ENCODE results near the gene NEK3.
"Not testable (repeated sequence)": the region's sequence is repeated elsewhere in the genome, so short reads cannot be mapped to it uniquely, and the experiment has no call there.

Gene NEK3

DNA sequence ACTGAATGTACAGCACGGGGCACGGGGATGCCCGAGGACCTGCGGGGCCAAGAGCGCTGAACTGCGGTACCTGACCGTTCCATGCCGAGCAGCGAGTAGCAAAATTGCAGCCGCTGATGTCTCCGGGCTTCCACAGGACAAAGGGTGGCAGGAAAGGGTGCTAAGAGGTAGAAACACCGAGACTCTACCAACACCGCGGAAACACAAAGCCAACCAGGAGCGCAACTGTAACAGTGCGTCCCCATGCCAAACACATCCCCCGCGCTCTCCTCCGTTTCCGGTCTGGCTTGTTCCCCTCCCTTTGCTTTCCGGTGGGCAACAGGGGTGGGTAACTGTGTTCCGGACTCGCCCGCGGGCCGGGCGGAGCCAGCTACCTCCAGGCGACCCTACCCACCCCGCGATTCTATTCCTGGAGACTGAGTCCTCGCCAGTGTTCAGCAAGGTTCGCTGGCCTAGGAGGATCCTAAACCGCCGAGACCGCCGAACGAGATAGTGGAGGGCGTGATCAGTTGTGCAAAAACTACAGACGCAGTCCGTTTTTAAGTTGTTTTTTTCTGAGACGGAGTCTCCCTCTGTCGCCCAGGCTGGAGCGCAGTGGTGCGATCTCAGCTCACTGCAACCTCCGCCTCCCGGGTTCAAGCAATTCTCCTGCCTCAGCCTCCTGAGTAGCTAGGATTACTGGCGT is 34.9 kb upstream of the NEK3 start:
- TF ChIP-seq, protein P1, sequence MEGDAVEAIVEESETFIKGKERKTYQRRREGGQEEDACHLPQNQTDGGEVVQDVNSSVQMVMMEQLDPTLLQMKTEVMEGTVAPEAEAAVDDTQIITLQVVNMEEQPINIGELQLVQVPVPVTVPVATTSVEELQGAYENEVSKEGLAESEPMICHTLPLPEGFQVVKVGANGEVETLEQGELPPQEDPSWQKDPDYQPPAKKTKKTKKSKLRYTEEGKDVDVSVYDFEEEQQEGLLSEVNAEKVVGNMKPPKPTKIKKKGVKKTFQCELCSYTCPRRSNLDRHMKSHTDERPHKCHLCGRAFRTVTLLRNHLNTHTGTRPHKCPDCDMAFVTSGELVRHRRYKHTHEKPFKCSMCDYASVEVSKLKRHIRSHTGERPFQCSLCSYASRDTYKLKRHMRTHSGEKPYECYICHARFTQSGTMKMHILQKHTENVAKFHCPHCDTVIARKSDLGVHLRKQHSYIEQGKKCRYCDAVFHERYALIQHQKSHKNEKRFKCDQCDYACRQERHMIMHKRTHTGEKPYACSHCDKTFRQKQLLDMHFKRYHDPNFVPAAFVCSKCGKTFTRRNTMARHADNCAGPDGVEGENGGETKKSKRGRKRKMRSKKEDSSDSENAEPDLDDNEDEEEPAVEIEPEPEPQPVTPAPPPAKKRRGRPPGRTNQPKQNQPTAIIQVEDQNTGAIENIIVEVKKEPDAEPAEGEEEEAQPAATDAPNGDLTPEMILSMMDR (conservative IDR thresholded peaks at IDR 0.05; ENCODE audit: control insufficient read depth, insufficient read depth, low read depth, low read length): no peak
- H3K4me3 ChIP-seq (ENCODE audit: control insufficient read depth, low read depth, low read length): peak overlapping the region; percentile 92
- peak; percentile 84 for DNase-seq (ENCODE audit: low read depth)

DNA sequence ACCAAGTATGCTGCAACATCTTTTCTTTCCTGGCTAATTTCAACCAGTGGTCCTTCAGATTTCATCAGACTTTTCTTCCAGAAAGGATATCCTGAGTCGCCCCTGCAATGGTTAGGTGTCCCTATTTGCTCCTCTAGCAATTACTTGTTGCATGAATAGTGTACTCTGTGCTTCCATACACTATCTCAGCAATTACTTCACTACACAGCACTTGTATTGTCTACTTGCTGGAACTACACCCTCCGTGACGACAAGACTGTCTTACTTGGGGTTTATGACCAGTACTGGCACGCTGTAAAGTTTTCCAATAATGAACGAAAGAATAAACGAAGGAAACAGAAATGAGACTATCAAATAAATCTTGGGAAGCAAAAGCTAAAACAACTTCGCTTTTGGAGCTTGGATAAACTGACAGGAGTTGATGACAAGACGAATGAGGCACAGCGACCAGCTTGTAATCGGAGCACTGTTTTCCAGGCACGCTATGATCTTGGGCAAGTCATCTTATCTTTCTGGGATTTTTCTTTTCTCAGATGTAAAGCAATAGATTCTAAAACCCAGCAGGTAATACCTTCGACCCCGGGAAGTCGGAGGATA is 34.3 kb upstream of the NEK3 start:
- peak overlapping the region; percentile 92 for H3K4me3 ChIP-seq (ENCODE audit: control insufficient read depth, low read depth, low read length)
- DNase-seq (ENCODE audit: low read depth): peak; percentile 20

DNA sequence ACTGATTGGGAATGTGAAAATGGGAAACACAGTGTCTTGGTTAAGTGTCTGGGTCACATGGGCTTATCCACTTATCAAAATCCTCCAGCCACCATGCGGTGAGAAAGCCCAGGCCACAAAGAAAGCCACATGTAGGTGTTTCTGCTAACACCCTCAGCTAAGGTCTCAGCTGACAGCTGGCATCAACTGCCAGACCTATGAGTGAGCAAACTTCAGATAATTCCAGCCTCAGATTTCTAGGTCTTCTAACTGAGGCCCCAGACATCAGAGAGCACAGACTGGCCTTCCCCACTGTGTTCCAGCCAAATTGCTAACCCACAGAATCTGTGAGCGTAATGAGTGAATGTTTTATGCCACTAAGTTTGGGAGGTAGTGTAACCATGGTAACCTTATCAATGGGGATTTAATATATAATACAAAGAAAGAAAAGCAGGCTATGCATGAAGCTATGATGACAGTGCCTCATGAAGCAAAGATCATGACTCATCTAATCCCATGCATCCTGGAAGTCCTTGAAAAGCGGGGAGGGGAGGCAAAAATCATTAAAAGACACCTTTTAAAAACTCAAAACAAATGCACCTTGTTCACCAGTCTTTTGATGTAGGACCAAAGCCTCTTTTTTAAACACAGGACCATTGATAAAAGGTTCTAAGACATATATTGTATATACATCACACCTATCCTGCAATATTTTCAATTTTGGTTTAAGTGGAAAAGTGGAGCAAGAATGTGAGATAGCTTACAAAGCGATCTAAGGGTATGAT is 28.2 kb upstream of the NEK3 start:
- DNase-seq (ENCODE audit: low read depth); H3K4me3 ChIP-seq (ENCODE audit: control insufficient read depth, low read depth, low read length): not testable (repeated sequence)

DNA sequence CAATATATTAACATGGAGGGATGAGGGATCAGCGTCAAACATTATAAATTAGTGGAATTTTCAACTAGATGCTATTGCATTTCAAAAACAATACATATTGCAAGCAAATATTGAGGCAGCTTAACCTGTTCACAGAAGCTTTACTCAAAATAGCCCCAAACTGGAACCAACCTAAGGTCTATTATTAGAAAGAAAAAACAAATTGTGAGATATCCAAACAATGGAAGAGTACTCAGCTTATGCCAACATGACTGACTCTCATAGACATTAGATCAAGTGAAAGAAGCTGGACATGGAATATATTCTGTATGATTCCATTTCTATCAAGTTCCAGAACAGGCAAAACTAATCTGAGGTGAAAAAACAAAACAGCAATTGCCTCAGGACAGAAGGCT is 27.6 kb upstream of the NEK3 start:
- no peak overlapping the region for H3K4me3 ChIP-seq (ENCODE audit: control insufficient read depth, low read depth, low read length)
- TF ChIP-seq, protein P1 (conservative IDR thresholded peaks at IDR 0.05; ENCODE audit: control insufficient read depth, insufficient read depth, low read depth, low read length): no peak
- DNase-seq (ENCODE audit: low read depth): no peak

DNA sequence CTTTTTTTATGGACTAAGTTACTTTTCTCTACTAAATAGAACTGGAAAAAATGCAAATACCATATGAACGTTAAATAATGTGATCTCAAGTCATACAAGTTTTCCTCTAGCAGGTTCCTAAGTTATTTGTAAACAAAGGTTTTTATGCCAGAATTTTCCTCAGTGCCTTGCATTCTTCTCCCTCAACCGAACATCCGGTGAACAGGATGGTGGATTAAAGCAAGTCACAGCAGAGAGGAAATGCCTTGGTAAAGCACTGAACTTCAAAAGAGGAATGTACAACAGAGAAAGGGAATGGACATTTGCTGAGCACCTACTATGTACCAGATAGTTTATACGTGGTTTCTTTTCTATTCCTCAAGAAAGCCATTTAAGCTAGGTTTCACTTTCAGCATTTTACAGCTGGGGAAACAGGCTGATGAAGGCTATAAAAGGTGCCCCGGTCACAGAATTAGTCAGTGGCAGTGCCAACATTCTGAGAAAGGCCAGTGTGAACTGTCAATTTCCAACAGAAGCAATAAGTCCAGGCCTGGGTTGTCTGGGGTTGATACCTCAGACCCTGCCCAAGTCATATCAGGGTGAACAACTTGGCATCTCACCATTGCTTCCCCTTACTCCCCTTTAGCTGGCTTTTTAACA is 22.0 kb upstream of the NEK3 start:
- DNase-seq (ENCODE audit: low read depth); H3K4me3 ChIP-seq (ENCODE audit: control insufficient read depth, low read depth, low read length): not testable (repeated sequence)

DNA sequence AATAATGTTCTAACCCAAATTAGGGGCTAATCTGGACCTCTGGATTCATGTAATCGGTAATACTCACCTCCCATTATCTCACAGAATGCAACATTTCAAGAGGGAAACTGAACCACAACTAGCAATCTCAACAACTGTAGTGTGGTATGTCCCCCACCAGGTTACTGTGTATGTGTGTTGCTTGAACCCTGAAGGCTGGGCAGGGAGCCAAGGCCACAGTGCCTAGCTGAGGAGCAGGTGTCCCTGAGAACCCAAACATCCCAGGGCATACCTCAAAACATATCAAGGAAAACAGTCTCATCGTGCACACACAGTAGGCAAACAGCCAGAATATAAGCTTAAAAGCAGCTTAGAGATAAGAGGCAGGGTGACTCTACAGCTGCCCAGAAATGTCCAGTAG is 20.5 kb upstream of the NEK3 start:
- no peak for DNase-seq (ENCODE audit: low read depth)
- H3K4me3 ChIP-seq (ENCODE audit: control insufficient read depth, low read depth, low read length): no peak overlapping the region
- TF ChIP-seq, protein P1 (conservative IDR thresholded peaks at IDR 0.05; ENCODE audit: control insufficient read depth, insufficient read depth, low read depth, low read length): no peak

DNA sequence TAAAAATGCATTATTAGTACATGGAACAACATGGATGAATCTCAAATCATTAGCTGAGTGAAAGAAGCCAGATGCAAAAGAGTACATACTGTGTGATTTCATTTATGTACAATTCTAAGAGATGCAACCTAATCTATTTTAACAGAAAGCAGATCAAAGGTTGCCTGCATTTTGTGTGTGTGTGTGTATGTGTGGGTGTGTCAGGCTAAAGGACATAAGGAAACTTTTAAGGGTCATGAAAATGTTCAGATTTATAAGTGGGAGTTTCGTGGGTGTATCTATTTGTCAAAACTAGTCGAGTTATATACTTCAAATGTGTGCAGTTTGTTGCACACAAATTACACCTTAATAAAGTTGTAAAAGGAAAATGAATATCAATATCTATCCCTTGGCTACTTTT is 17.9 kb upstream of the NEK3 start:
- TF ChIP-seq, protein P1 (conservative IDR thresholded peaks at IDR 0.05; ENCODE audit: control insufficient read depth, insufficient read depth, low read depth, low read length): no peak
- no peak overlapping the region for H3K4me3 ChIP-seq (ENCODE audit: control insufficient read depth, low read depth, low read length)
- no peak for DNase-seq (ENCODE audit: low read depth)

DNA sequence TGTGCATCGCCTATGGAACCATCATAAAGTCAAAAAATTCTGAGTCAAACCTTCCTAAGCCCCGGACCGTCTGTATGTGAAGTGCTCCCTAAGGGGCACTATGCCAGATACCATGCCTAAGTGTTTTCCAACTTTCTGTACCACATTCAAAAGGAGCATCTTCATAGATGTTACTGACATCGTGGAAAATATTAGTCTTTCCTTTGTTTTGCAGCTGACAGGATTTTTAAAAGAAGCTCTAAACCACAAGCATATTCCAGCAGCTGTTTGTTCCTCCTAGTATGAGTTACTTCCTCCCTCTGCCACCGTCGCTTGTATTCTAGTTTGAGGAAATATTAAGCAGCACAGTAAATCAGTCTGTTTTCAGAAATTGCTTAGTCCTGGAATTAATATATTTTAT is 14.6 kb upstream of the NEK3 start:
- not testable (repeated sequence) for DNase-seq (ENCODE audit: low read depth); H3K4me3 ChIP-seq (ENCODE audit: control insufficient read depth, low read depth, low read length)
